Astrocyte (in vitro differentiated cells and primary cell): ENCODE results near the gene SLCO3A1. TPM values are rescaled to one million over a fixed set of nuclear protein-coding genes. Genes with fewer than 3 reads are reported as not detected.

Experiments
- DNase-seq: peaks from one replicate; pipeline ENCODE4 v3.0.0-alpha.2; 2010; ENCODE audit warnings: low read depth
- FAIRE-seq: peaks from 2 replicates; lab custom pipeline; 2011; peaks lifted over from hg19 to GRCh38; lab: Jason Lieb, UNC
- H2AFZ ChIP-seq: 2 replicates; pipeline ENCODE4 v1.6.0; 2012; ENCODE audit warnings: low read depth, low read length, inconsistent platforms
- H3K27ac ChIP-seq: 2 replicates; pipeline ENCODE4 v1.5.1; 2011; ENCODE audit warnings: low read depth, low read length, inconsistent platforms
- H3K27me3 ChIP-seq: 2 replicates; pipeline ENCODE4 v1.6.0; 2011; ENCODE audit warnings: low read length, inconsistent platforms; ENCODE audit not compliant: insufficient read depth
- H3K36me3 ChIP-seq: 2 replicates; pipeline ENCODE4 v1.5.1; 2011; ENCODE audit warnings: low read length, inconsistent platforms; ENCODE audit not compliant: insufficient read depth
- H3K4me1 ChIP-seq: 2 replicates; pipeline ENCODE4 v1.5.1; 2011; ENCODE audit warnings: low read length, inconsistent platforms; ENCODE audit not compliant: insufficient read depth
- H3K4me2 ChIP-seq: 2 replicates; pipeline ENCODE4 v1.6.0; 2012; ENCODE audit warnings: low read length, inconsistent platforms
- H3K4me3 ChIP-seq: 2 replicates; pipeline ENCODE4 v1.5.1; 2011; ENCODE audit warnings: low read depth, mild to moderate bottlenecking, low read length, inconsistent platforms; ENCODE audit not compliant: insufficient read depth
- H3K79me2 ChIP-seq: 2 replicates; pipeline ENCODE4 v1.6.0; 2012; ENCODE audit warnings: mild to moderate bottlenecking, low read length, inconsistent platforms; ENCODE audit not compliant: insufficient read depth
- H3K9ac ChIP-seq: 2 replicates; pipeline ENCODE4 v1.6.0; 2012; ENCODE audit warnings: mild to moderate bottlenecking, low read length, inconsistent platforms
- H3K9me3 ChIP-seq: 2 replicates; pipeline ENCODE4 v1.5.1; 2012; ENCODE audit warnings: low read depth, mild to moderate bottlenecking, low read length, inconsistent platforms; ENCODE audit not compliant: insufficient read depth
- H4K20me1 ChIP-seq: 2 replicates; pipeline ENCODE4 v1.6.0; 2012; ENCODE audit warnings: low read length, inconsistent platforms; ENCODE audit not compliant: insufficient read depth
- H3K27ac Mint-ChIP-seq: one replicate; pipeline ENCODE4 v1.8.0; 2021; ENCODE audit warnings: mild to moderate bottlenecking, mixed read lengths; ENCODE audit not compliant: unreplicated experiment
- H3K27me3 Mint-ChIP-seq: one replicate; pipeline ENCODE4 v1.8.0; 2021; ENCODE audit warnings: low read depth, mixed read lengths; ENCODE audit not compliant: unreplicated experiment
- H3K36me3 Mint-ChIP-seq: one replicate; pipeline ENCODE4 v1.8.0; 2021; ENCODE audit warnings: low read depth, mixed read lengths; ENCODE audit not compliant: unreplicated experiment
- H3K4me1 Mint-ChIP-seq: one replicate; pipeline ENCODE4 v1.8.0; 2021; ENCODE audit warnings: low read depth, mixed read lengths; ENCODE audit not compliant: unreplicated experiment
- H3K4me3 Mint-ChIP-seq: one replicate; pipeline ENCODE4 v1.8.0; 2021; ENCODE audit warnings: mild to moderate bottlenecking, moderate library complexity, mixed read lengths; ENCODE audit not compliant: unreplicated experiment
- H3K9me3 Mint-ChIP-seq: one replicate; pipeline ENCODE4 v1.8.0; 2021; ENCODE audit warnings: mild to moderate bottlenecking, mixed read lengths; ENCODE audit not compliant: unreplicated experiment
- EZH2 ChIP-seq: IDR thresholded peaks from 2 replicates; pipeline ENCODE4 v1.6.1; 2012; ENCODE audit warnings: mild to moderate bottlenecking, low read length, inconsistent platforms; ENCODE audit not compliant: insufficient read depth
- total RNA-seq: library from RNA; stranded (reverse); gene quantifications from 2 replicates; pipeline ENCODE4 v1.2.1, GENCODE V29; 2021
- TF ChIP-seq, protein P1 (sequence below): IDR thresholded peaks from 2 replicates; pipeline ENCODE4 v1.5.1; 2011; ENCODE audit warnings: low read depth, mild to moderate bottlenecking, inconsistent platforms, low read length, moderate library complexity; ENCODE audit not compliant: insufficient read depth

Gene SLCO3A1
- total RNA-seq, 1 donor from 2014 or later: 9.4 TPM

- no peak overlapping the region for H3K9ac ChIP-seq
- H3K36me3 ChIP-seq: no peaks in the 10 kb centered on the region
- no peaks in the 10 kb centered on the region for H3K9me3 Mint-ChIP-seq
- no peaks in the 10 kb centered on the region for H3K27me3 ChIP-seq
- no peak overlapping the region for H3K4me3 Mint-ChIP-seq
- no peaks in the 10 kb centered on the region for H3K4me1 Mint-ChIP-seq
- H3K27me3 Mint-ChIP-seq: peaks cover 3% of the 10 kb centered on the region
- no peaks in the 10 kb centered on the region for H3K79me2 ChIP-seq
- H3K36me3 Mint-ChIP-seq: peaks cover 4% of the 10 kb centered on the region
- no peaks in the 10 kb centered on the region for H3K9me3 ChIP-seq
- no peak overlapping the region for H3K4me3 ChIP-seq
- H2AFZ ChIP-seq: no peak overlapping the region
- H3K4me2 ChIP-seq: no peak overlapping the region
- H3K27ac ChIP-seq: no peak overlapping the region
- no peak for DNase-seq
- FAIRE-seq: no peak
- TF ChIP-seq, protein P1, sequence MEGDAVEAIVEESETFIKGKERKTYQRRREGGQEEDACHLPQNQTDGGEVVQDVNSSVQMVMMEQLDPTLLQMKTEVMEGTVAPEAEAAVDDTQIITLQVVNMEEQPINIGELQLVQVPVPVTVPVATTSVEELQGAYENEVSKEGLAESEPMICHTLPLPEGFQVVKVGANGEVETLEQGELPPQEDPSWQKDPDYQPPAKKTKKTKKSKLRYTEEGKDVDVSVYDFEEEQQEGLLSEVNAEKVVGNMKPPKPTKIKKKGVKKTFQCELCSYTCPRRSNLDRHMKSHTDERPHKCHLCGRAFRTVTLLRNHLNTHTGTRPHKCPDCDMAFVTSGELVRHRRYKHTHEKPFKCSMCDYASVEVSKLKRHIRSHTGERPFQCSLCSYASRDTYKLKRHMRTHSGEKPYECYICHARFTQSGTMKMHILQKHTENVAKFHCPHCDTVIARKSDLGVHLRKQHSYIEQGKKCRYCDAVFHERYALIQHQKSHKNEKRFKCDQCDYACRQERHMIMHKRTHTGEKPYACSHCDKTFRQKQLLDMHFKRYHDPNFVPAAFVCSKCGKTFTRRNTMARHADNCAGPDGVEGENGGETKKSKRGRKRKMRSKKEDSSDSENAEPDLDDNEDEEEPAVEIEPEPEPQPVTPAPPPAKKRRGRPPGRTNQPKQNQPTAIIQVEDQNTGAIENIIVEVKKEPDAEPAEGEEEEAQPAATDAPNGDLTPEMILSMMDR: no peak
- no peak for TF ChIP-seq EZH2
- no peaks in the 10 kb centered on the region for H4K20me1 ChIP-seq
- no peak overlapping the region for H3K27ac Mint-ChIP-seq
- no peaks in the 10 kb centered on the region for H3K4me1 ChIP-seq
Measured at GRCh38 chr15:91916051-91916450, 62.5 kb downstream of the SLCO3A1 start.

- DNase-seq (no peak), FAIRE-seq (no peak)
- H3K4me1 Mint-ChIP-seq: no peaks in the 10 kb centered on the region
- Histone ChIP-seq H3K4me2 (no peak overlapping the region), H3K4me1 (no peaks in the 10 kb centered on the region), H3K36me3 (no peaks in the 10 kb centered on the region), H3K9ac (no peak overlapping the region), H3K4me3 (no peak overlapping the region), H3K79me2 (no peaks in the 10 kb centered on the region), H3K27me3 (no peaks in the 10 kb centered on the region), H4K20me1 (no peaks in the 10 kb centered on the region), H3K27ac (no peak overlapping the region), H2AFZ (no peak overlapping the region), H3K9me3 (no peaks in the 10 kb centered on the region)
- no peak for TF ChIP-seq EZH2
- TF ChIP-seq, protein P1: no peak
- no peaks in the 10 kb centered on the region for H3K9me3 Mint-ChIP-seq
- no peak overlapping the region for H3K27ac Mint-ChIP-seq
- peaks cover 4% of the 10 kb centered on the region for H3K36me3 Mint-ChIP-seq
- H3K27me3 Mint-ChIP-seq: peaks cover 3% of the 10 kb centered on the region
- H3K4me3 Mint-ChIP-seq: no peak overlapping the region
Measured at GRCh38 chr15:91917686-91918360, 64.3 kb downstream of the SLCO3A1 start.

DNA sequence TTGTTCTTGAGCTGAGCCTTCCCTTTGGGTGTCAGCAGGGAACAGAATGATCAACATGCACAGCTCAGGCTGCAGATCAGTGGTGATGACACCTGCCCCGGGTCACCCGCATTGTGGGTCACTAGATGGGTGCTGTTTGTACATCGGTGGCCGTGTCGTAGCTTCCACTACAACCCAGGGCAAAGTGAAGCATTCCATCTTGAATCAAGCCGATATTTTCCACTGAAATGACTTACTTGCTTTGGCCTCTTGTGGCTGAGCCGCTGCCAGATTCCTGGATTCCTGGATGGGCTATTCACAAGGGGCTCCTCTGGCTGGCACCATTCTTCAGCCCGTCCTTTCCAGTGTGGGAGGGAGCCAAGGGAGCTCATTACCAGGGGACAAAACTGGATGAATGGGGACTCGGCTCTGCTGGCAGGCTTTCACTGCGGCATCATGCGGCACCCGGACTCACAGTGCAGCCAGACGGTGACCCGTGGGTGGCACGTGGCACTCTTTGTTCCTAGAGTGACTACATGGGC, 65.6 kb downstream of the SLCO3A1 start:
- Histone ChIP-seq H3K36me3 (no peaks in the 10 kb centered on the region), H3K9ac (no peak overlapping the region), H2AFZ (peak overlapping the region; percentile 61), H3K27ac (no peak overlapping the region), H4K20me1 (no peaks in the 10 kb centered on the region), H3K4me2 (peak overlapping the region; percentile 66), H3K9me3 (no peaks in the 10 kb centered on the region), H3K4me1 (no peaks in the 10 kb centered on the region), H3K4me3 (no peak overlapping the region), H3K27me3 (no peaks in the 10 kb centered on the region), H3K79me2 (no peaks in the 10 kb centered on the region)
- TF ChIP-seq, protein P1: no peak
- no peak for TF ChIP-seq EZH2
- peak; percentile 53 for DNase-seq
- no peak overlapping the region for H3K4me3 Mint-ChIP-seq
- no peaks in the 10 kb centered on the region for H3K9me3 Mint-ChIP-seq
- no peaks in the 10 kb centered on the region for H3K4me1 Mint-ChIP-seq
- H3K36me3 Mint-ChIP-seq: peaks cover 4% of the 10 kb centered on the region
- H3K27ac Mint-ChIP-seq: no peak overlapping the region
- FAIRE-seq: no peak
- H3K27me3 Mint-ChIP-seq: peaks cover 3% of the 10 kb centered on the region
